ENCODE results near the gene CALHM3.

The CALHM3 gene

DNA sequence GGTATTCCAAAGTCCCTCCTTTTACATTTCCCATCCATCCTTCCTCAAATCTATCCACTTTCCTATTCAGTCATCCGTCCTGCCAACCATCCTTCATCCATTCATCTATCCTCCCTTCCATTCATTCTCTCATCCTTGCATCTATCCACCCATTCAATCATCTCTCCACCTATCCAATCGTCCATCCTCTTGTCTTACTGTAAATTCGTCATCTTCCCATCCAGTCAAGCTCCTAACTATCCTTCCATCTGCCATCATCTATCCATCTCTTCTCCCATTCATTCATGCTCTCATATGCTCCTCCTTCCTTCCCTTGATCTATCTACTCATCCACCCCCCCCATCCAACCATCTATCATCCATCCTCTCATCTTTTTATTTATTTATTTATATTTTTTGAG is 5.0 kb downstream of the CALHM3 start:
- DNase-seq (ENCODE audit: low spot score), result no peak

DNA sequence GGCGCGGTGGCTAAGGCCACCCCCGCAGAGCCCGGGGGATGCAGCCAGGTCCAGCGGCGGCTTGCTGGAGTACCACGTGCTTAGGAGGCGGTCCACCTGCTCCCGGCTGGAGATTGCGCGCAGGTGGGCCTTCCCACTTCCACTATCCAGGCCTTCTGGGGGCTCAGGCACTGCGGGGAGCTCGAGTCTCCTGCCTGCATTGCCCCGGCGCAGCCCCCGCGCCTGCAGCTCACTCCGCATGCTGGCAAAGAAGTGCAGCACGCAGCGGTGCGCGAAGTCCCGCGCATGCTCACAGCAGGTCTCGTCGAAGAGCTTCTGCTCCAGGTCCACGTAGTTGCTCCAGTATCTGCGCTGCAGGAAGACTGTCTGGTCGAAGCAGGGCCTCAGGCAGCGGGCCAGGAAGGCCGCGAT is 5.8 kb downstream of the CALHM3 start:
- no peak for DNase-seq (ENCODE audit: low spot score)

GRCh38 chr10:103472005-103472404 is 7.0 kb downstream of the CALHM3 start:
- DNase-seq (ENCODE audit: low spot score), result no peak

DNA sequence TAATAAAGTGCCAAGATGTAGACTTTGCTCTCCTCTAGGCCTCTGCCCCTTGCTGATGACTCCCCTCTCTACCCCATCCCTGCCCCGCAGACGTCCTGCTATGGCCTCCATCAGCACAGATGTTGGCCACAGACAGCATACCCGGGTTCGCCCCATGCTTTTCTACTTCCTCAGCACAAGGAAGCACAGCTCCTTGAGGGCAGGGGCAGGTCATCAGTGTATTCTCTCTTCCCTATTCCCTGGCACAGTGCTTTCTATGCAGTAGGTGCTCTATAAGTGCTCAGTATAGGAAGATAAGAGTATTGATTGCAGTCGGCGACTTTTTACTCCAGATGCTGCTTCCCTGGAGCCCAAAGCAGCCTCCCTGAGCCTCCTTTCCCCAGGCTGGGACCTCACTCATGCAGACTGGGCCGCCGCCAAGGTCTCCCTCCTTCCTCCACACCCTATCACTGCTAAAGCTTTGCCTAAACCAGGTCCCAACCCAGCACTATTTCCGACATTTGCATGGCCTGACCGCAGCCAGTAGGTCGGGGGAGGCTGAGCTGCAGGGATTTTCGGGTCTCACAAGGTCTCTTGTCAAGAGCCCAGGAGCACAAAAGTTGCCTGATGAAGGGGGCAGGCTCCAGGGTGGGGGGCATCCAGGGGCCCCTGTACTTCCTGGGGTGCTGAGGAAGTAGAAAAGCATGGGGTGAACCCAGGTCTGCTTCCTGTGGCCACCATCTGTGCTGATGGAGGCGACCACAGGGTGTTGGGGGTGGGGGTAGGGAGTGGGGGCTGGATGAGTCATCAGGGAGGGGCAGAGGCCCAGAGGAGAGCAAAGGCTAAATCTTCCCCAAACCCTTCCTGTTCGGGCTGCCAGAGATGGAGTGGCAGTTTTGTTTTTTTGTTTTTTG is 8.0 kb downstream of the CALHM3 start:
- no peak for DNase-seq (ENCODE audit: low spot score)

GRCh38 chr10:103469201-103469600 is 9.8 kb downstream of the CALHM3 start:
- DNase-seq (ENCODE audit: low spot score), result no peak

- no peak for DNase-seq (ENCODE audit: low spot score)
Measured at GRCh38 chr10:103467406-103467805, 11.6 kb downstream of the CALHM3 start.

- no peak for DNase-seq (ENCODE audit: low spot score)
Measured at GRCh38 chr10:103466734-103467133, 12.3 kb downstream of the CALHM3 start.

DNA sequence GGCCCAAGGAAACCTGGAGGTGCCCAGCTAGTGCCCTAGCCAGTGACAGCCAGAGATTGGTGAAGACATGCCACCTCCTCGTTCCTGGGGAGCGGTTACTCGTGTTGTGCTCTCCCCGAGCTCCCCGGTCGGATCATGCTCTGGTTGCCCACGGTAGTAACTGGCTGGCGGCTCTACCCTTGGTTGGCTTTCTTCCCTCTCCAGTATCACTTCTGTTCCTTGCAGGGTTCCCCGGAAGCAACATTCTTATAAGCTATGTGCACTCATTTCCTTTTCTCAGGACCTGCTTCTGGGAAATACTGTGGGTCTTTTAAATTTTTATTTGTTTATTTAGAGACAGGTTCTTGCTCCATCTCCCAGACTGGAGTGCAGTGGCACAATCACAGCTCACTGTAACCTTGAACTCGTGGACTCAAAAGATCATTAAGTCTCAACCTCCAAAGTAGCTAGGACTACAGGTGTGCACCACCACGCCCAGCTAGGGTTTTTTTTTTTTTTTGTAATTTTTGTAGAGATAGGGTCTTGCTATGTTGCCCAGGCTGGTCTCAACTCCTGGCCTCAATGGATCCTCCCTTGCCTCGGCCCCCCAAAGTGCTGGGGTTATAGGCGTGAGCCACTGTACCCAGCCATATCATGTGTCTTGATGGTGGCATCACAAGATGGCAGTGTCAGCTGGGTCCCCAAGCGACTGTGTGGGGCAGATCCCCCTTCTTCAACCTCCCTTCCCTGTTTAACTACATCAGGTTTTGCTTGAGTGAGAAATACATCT is 13.4 kb downstream of the CALHM3 start:
- DNase-seq (ENCODE audit: low spot score), result no peak

GRCh38 chr10:103463499-103463898 is 15.5 kb downstream of the CALHM3 start:
- DNase-seq (ENCODE audit: low spot score), result no peak

GRCh38 chr10:103459615-103460014 is 19.4 kb downstream of the CALHM3 start:
- no peak for DNase-seq (ENCODE audit: low spot score)

- DNase-seq (ENCODE audit: low spot score), result no peak
Measured at GRCh38 chr10:103458720-103459119, 20.3 kb downstream of the CALHM3 start, which contains the start of gene CALHM1. CALHM1 (minus strand) TSS chr10:103458900; CDS start chr10:103458751, 149 bp downstream.

DNA sequence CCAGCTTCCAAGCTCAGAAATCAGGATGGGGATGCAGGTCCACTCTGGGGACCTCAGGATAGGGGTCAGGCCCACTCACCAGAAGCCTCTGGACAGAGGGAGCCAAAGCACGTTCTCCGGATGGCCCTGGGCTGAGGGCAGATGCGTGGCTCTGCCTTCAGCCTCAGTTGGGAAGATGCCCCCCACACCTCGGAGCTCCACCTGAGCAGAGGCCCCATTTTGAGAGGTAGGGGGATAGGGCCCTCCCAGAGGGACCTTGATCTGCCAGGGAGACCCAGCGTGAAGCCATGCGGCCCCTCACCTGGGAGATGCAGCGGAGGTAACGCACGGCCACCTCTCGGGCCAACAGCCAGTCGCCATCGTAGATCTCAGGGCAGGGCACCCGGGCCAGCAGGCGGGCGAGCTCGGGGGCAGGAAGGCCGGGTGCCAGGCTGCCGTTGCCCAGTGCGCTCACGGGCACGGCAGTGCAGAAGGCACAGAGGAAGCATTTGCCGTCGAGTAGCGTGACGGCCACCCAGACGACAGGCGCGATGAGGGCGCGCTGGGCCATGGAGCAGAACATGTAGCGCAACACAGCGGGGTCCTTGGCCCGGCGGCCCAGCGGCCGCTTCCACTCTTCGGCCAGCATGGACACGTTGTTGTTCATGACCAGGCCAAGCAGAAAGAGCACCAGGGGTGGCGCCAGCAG is 21.0 kb downstream of the CALHM3 start:
- no peak for DNase-seq (ENCODE audit: low spot score)

GRCh38 chr10:103457176-103457712 is 21.8 kb downstream of the CALHM3 start:
- no peak for DNase-seq (ENCODE audit: low spot score)

- no peak for DNase-seq (ENCODE audit: low spot score)
Measured at GRCh38 chr10:103456074-103456660, 22.9 kb downstream of the CALHM3 start.

GRCh38 chr10:103455235-103455634 is 23.8 kb downstream of the CALHM3 start:
- DNase-seq (ENCODE audit: low spot score), result no peak

DNA sequence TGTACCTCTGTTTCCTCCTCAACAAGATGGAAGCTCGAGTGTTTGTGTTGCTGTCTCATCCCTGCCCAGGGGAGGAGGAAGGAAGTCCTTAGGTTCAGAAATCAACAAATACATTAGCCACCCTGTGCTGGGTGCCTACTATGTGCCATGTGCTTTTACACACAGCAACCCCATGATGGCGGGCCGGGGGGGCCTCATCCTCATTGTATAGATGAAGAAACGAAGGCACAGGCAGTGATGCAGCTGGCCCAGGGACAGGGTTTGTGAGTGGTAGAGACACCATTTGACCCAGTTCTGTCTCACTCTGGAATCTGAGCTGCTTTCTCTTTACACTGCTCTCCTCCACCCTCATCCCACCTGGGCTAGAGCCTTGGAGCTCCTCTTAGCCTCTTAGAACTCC is 25.0 kb downstream of the CALHM3 start:
- no peak for DNase-seq (ENCODE audit: low spot score)

DNA sequence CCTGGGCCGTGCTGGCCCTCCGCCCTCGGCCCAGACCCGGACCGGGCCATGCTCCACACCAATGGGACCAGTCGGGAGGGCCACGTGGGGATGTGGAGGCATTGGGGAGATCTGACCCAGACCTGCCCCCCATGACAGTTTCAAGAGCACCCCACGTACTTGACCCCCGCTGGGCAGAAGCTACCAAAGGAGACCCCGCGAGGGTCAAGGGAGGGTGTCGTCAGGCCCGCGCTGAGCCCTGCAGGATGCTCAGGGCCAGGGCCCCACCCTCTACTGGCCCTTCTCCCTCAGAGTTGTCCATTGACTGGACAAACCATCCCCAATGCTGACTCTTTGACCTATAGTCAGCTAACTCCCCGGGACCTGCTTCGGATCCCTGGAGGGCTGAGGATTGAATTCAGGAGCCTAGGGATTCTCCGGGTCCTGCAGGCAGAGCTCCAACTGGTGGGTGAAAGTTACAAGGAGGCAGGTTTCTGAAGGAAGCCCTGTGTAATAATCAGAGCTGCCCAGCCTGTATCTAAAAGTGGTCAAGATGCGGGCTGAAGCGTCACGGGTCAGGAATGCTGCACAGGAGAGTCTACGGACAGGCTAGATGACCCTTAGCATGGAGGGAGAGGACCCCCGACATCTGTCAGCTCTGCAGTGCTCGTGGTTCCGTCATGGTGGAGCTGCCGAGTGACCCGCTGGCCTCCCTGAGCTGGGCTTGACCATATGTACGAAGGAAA is 26.4 kb downstream of the CALHM3 start:
- peak; percentile 47 for DNase-seq (ENCODE audit: low spot score)

- peak; percentile 81 for DNase-seq (ENCODE audit: low spot score)
Measured at GRCh38 chr10:103451831-103452505, 27.1 kb downstream of the CALHM3 start, which contains the start of gene CALHM2. CALHM2 (minus strand) TSS chr10:103452370; CDS start chr10:103449941, 2,429 bp downstream.

- DNase-seq (ENCODE audit: low spot score), result peak; percentile 54
Measured at GRCh38 chr10:103451091-103451813, 27.8 kb downstream of the CALHM3 start.
